Activated CD4-positive, alpha-beta T cell treated with anti-CD3 and anti-CD28 coated beads, Interleukin-2, Interleukin-4, amounts not matched to agents 100 ng/mL and 50 ng/mL, durations not matched to agents 16 hours and 8 hours (primary cell): ENCODE measurements around the gene CORO1C.

Source experiments
- DNase-seq: peaks from one replicate; pipeline ENCODE4 v3.0.0-alpha.2; 2020; ENCODE audit warnings: low spot score

Gene CORO1C

DNA sequence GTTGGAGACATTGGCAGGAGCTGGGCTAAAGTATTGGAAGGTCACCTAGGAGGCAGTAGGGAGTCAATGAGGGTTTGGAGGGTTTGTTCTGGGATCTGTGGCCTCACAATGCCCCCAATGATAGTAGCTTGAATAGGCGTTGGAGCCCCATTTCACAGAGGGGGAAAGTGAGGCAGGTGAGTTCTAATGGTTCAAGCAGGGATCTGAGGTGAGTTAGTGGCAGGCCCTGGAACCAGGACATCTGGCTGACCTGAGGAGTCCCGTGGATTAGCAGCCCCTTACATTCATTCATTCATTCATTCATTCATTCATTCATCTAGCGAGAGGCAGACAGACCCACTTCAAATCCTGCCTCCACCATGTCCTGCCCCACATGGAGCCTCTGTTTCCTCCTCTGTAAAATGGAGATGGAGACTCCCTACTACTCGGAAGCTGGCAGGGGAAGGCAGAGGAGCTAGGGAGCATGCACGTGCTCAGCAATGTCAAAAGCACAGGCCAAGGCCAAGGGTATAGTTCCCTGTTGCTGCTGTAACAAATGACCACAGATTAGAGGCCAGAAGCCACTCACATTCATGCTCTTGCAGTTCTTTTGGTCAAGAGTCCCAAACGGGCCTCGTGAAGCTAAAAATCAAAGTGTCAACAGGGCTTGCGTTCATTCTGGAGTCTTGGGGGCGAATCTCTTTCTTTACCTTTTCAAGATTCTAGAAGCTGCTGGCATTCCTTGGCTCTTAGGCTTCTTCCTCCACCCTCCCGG lies 131.2 kb downstream of the CORO1C start:
- no peak for DNase-seq

GRCh38 chr12:108599541-108599940 lies 131.8 kb downstream of the CORO1C start:
- DNase-seq, result no peak

DNA sequence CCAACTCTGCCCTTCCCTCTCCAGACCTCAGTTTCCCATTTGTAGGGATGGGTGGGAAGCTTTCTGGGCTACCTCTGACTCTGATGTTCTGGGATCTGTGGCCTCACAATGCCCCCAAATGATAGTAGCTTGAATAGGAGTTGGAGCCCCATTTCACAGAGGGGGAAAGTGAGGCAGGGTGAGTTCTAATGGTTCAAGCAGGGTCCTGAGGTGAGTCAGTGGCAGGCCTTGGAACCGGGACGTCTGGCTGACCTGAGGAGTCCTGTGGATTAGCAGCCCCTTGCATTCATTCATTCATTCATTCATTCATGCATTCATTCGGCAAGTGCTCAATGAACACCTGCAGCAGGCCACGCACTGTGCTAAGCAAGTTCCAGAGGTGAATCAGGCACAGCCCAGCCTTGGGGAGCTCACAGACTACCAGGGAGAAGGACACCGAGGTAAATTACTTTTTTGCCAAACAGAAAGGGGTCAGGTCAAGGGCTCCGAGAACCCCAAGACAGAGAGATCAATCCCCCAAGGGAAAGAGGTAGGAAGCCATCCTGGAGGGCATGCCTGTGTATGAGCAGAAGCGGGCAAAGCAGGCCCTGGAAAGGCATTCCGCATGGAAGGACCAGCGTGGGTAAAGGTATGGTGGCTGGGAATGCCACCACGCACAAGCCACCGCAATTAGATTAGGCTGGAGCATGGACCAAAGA lies 132.6 kb downstream of the CORO1C start:
- DNase-seq, result no peak

DNA sequence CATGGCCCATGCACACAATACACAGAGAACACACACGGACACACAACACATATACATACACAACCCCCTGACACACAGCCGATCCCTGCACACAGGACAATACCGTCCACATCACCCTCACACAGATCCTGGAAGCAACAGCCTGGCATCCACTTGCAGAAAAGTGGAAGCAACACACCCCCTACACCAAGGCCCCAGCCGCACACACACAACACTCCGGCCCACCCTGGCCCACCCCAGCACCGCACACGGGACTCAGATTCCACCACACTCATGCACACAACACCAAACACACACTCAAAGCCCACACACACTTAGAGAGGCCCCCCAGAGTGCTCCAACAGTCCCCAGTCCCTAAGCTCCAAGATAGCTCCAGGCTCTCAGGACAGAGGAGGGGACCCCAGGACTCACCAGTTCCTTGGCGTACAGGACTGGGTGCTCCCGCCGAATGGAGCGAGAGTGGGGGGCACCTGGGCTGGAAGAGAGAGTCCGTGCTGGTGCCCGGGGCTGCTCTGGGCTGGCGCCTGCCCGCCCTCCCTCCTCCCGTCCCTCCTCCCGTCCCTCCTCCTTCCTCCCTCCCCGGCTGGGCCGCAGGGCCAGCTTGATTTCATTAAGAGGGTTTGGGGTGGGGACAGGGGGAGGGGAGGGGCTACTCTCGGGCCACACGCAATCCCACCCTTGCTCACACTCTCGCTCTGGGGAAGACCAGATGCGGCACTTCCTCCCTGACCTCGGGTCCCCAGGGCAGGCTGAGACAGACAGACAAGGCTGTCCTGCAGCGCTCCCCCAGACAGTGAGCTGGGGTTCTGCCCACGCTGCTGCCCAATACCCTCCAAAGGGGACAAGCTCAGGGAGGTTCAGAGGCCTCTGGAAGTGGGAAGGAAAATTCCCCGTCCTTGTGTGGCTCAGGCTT lies 133.5 kb downstream of the CORO1C start, which contains the start of gene TMEM119:
Gene TMEM119, minus strand, starts transcription at position 526 of the 913 bp plus-strand sequence. CDS start 5,701 bp downstream, outside the sequence.
- DNase-seq, result no peak

- DNase-seq, result no peak
These were observed 134.3 kb downstream of the CORO1C start for GRCh38 chr12:108596854-108597558.

DNA sequence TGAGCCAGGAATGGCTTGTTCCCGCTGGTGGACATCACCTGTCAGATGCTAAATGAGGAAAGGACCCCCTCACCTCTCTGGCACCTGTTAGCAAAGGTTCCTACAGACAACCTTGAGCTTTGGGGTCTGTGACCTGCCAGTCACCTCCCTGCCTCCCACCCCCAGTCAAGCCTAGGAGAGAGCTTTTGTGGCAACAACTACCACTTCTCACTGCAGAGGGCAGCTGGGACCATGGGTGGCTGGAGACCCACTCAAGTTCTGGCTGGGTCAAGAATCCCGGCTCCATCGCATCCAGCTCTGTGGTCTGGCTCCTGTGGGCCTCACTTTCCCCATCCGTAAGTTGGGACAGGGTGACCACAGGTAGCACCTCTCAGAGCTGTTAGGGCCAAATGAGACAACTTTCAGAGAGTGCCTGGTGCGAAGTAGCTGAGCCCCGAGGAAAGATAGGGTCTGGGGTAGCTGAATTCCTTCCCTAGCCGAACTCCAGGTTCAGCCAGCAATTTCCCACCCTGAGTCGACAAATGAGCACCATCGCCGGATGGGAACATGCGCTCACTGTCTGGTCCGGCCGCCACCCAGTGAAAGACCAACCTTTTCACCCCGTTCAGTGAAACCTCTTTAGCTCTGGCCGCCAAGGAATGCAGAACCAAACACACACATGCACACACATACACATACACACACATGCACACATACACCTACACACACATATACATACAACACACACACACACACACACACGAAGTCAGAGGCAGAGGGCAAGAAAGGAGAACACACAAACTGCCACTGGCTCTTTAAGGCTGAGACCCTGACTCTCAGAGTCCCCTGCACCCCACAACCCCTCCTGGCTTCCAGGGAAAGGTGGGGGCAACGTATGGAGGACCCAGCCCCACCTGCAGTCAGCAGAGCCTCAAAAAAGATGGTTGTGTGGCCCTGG lies 135.3 kb downstream of the CORO1C start:
- DNase-seq, result no peak
